Stimulated activated naive CD8-positive, alpha-beta T cell treated with anti-CD3 and anti-CD28 coated beads, Interleukin-15, Interleukin-2, amounts not matched to agents 100 ng/mL and 50 ng/mL, for 24 hours (primary cell): ENCODE measurements around the gene RAD21L1.

Experiments
- H3K27ac Mint-ChIP-seq: one replicate; pipeline ENCODE4 v1.8.0; 2021; ENCODE audit warnings: mild to moderate bottlenecking, mixed read lengths
- H3K27me3 Mint-ChIP-seq: one replicate; pipeline ENCODE4 v1.8.0; 2021; ENCODE audit warnings: mixed read lengths
- H3K36me3 Mint-ChIP-seq: one replicate; pipeline ENCODE4 v1.8.0; 2021; ENCODE audit warnings: low read depth, mixed read lengths
- H3K4me1 Mint-ChIP-seq: one replicate; pipeline ENCODE4 v1.8.0; 2021; ENCODE audit warnings: low read depth, mixed read lengths
- H3K4me3 Mint-ChIP-seq: one replicate; pipeline ENCODE4 v1.8.0; 2021; ENCODE audit warnings: mild to moderate bottlenecking, mixed read lengths
- H3K9me3 Mint-ChIP-seq: one replicate; pipeline ENCODE4 v1.8.0; 2021; ENCODE audit warnings: mixed read lengths

Gene RAD21L1

DNA sequence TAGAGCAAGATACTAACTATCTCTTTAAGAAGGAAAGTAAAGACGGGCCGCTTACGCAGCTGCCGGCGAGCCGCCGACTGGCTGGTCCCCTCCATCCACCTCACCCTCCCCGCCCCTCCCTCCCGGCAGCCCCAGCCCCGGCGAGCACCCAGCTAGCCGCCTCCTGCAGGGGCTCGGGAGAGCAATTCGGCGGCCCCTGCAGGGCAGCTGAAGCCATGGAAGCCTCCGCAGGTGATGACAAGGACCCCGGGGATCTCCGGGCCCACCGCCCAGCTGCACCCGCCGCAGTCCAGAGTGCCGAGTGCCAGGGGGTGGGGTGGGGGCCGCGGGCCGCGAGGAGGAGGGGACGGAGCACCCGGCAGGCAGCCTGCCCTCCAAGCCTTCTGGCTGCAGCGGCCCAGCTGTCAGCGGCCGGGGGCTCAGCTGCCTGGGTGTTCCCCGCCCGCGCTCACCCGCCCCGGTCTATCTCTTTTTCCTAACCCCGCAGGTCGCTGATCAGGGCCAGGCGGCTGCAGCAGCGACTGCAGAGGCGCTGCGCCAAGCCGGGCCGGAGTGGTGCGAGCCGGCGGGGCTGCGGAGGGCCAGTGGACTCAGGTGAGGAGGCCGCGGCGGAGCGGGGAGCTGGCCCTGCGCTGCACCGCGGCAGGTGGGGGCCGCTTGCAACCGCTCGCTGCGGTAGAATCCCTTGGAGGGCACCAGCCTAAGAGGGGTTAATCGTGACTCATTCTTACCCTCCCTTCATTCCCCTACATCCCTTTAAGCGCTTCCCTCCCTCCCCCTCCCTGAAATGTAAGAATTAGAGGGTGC, 40.5 kb downstream of the RAD21L1 start, which contains the start of gene SNPH:
SNPH (plus strand) TSS at position 128 of the 807 bp plus-strand sequence. CDS start 29,946 bp downstream, outside the sequence.
- no peaks in the 10 kb centered on the region for H3K36me3 Mint-ChIP-seq
- H3K9me3 Mint-ChIP-seq = no peaks in the 10 kb centered on the region
- H3K27ac Mint-ChIP-seq = peak within 1 kb of the TSS; percentile 89
- peaks cover 41% of the 10 kb centered on the region for H3K4me1 Mint-ChIP-seq
- H3K27me3 Mint-ChIP-seq = no peaks in the 10 kb centered on the region
- H3K4me3 Mint-ChIP-seq = peak within 1 kb of the TSS; percentile 84

DNA sequence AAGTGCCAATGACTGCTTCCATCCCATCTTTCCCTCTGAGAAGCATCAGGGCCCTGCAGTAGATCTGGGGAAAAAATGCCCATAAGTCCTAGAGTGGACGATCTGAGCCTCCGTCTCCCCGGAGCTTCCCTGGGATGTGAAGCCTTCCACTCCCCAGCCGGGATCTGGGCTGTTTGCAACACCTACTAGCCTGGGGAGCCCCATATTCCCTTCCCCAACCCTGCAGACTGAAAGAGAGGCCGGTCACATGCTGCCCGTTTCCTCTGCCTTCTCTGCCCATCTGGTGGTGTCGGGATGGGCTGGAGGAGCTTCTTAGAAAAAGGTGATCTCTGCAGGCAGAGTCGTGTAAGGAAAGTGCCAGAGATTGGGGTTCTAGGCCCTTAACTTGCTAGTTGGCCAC, 41.3 kb downstream of the RAD21L1 start:
- Mint-ChIP-seq H3K36me3 (no peaks in the 10 kb centered on the region), H3K27me3 (no peaks in the 10 kb centered on the region), H3K4me1 (peaks cover 49% of the 10 kb centered on the region), H3K27ac (peak overlapping the region; percentile 39), H3K4me3 (peak overlapping the region; percentile 65), H3K9me3 (no peaks in the 10 kb centered on the region)

DNA sequence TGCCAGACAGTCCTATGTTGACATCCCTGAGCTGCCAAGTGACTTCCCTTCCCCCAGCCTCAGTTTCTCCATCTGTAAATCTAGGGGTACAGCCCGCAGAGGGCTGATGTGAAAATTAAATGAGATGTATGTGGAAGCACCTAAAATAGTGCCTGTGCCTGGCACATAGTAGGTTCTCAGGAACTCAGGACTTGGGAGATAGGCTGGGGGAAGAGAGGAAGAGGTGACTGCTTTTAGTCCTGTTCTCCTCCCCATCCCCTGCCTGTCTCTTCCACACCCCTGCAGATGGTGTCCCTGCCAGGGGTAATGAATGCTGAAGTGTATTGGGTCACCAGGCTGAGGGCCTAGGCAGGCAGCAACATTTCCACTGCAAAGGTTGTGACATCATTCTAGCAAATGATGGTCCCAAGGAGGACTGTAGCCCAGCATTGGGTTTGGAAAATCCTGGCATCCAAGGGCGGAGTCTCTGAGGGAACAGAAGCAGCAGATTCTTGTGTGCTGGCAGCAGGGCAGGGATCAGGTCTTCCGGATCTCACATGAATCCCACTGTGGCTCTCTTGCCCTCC, 42.0 kb downstream of the RAD21L1 start:
- no peaks in the 10 kb centered on the region for H3K36me3 Mint-ChIP-seq
- H3K9me3 Mint-ChIP-seq = no peaks in the 10 kb centered on the region
- no peaks in the 10 kb centered on the region for H3K27me3 Mint-ChIP-seq
- H3K4me1 Mint-ChIP-seq = peaks cover 53% of the 10 kb centered on the region
- no peak overlapping the region for H3K4me3 Mint-ChIP-seq
- H3K27ac Mint-ChIP-seq = no peak overlapping the region

DNA sequence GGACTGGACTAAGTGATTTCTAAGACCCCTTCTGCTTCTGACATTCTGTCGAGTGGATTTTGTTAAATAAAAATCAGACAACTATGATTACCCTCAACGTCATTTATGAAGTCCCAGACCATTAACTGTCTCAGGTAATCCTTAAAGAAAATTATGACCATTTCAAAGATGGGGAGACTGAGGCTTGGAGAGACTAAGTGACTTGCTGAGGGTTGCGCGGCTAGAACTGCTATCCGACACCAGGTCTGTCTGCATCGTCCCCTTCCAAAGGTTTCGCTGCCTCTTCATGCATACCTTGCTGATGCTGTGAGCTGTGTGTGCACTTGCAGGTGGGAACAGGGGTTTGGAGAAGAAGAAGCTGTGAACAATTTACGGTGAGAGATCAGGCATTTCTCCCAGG, 43.4 kb downstream of the RAD21L1 start:
- H3K27ac Mint-ChIP-seq = no peak overlapping the region
- no peaks in the 10 kb centered on the region for H3K9me3 Mint-ChIP-seq
- peaks cover 46% of the 10 kb centered on the region for H3K4me1 Mint-ChIP-seq
- H3K36me3 Mint-ChIP-seq = no peaks in the 10 kb centered on the region
- H3K27me3 Mint-ChIP-seq = no peaks in the 10 kb centered on the region
- H3K4me3 Mint-ChIP-seq = no peak overlapping the region

DNA sequence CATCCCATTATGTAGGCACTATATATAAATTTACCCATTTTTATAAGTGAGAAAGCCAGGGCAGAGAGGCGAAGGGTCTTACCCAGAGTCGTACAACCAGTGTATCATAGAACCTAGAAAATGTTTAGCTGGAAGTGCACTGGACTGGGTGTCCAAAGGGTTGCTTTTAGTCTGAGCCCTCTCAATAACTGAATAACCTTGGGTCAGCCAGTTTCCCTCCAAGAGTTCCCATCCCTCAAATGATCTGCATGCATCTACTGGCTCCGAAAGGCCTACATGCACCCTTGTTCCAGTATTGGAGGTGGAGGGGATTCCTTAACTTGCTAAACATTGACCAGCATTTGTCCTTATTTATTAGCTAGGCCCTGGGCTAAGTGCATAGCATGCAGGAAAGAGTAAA, 44.0 kb downstream of the RAD21L1 start:
- Mint-ChIP-seq H3K9me3 (no peaks in the 10 kb centered on the region), H3K27ac (no peak overlapping the region), H3K4me1 (peaks cover 40% of the 10 kb centered on the region), H3K27me3 (no peaks in the 10 kb centered on the region), H3K36me3 (no peaks in the 10 kb centered on the region), H3K4me3 (no peak overlapping the region)

DNA sequence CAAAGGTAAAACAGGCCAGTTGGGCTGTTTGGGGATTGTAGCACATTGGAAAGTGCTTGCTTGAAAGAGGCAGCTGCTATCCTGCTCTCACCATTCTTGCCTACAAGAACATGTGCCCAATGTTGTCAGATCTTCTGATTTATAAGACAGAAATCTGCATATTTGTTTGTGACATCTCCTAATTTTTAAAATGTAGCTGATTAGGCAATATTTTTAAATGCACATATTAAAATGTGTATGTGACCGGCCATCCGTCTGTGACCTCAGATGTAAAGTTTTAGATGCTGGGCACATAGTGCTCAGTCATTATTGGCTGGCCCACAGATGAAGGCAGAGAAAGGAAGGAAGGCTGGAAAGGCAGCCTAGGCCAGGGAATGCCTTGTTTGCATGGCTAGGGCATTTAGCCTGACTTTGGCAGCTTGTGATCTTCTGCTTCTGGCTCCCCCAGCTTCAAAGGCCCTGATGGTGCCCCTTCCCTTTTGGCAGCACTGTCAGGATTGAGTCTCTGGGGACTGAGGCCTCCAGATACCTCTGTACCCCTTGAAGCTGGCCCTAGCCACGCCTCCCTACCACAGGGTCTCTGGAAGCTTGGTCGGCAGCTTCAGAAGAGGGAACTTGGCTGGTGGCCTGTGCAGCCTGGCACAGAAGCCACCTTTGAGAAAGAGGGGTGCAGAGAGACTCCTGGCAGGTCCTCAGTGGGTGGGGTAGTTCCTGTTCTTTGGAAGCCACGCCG, 46.7 kb downstream of the RAD21L1 start:
- Mint-ChIP-seq H3K9me3 (no peaks in the 10 kb centered on the region), H3K4me3 (no peak overlapping the region), H3K27ac (no peak overlapping the region), H3K4me1 (peaks cover 21% of the 10 kb centered on the region), H3K27me3 (no peaks in the 10 kb centered on the region), H3K36me3 (no peaks in the 10 kb centered on the region)

DNA sequence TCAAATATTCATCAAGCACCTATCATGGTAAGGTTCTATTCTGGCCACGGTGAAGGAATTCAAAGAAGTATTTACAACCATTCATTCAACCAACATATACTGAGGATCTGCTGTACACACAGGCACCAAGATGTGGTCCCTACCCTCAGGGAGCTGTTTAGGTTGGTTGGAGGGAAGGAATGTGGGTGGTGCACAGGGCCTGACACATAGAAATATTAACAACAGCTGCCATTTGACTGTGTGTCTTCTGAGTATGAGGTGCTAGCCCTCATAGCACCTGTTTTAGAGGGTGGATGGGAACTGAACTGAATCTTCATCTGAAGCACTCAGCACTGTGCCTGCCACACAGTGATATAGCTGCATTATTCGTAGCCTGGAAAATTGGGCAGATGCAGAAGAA, 47.5 kb downstream of the RAD21L1 start:
- Mint-ChIP-seq H3K4me3 (no peak overlapping the region), H3K4me1 (peaks cover 17% of the 10 kb centered on the region), H3K9me3 (no peaks in the 10 kb centered on the region), H3K27ac (no peak overlapping the region), H3K36me3 (no peaks in the 10 kb centered on the region), H3K27me3 (no peaks in the 10 kb centered on the region)

DNA sequence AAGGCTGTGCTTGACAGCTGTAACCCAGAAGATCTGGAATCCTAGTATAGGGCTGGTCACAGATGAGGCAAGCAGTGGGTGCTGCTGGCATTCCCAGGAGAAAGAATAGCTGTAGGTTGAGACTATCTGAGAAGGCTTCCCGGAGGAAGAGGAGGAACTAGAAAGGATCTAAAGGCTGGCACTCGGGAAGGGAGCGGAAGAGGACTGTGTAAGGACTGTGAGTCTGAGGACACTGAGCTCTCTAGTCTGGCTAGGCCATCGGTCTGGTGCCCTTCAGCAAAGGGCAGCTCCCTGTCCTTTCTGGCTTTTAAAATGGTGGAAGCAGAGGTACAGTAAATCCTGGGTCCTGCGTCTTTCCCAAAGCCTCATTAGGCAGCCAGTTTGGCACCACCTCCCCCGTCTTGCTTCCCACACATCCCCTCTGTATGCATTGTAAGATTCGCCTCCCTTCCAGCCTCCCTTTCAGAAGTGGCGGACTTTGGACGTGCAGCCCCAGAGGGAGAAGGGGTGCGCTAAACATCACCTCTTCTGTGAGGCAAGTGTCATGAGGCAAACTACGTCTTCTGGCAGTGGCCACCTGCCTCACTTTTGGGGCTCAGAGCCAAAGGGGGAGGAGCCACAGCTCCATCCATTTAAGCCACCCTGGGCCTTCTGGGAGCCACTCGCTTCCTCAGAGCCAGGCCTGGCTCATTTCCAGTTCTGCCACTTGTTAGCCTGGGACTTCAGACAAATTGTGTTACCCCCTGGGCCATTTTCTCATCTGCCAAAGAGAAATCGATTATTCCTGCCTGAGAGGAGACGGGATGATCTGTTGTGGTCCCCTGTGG, 48.9 kb downstream of the RAD21L1 start:
- Mint-ChIP-seq H3K4me3 (no peak overlapping the region), H3K27ac (no peak overlapping the region), H3K27me3 (no peaks in the 10 kb centered on the region), H3K4me1 (peaks cover 17% of the 10 kb centered on the region), H3K36me3 (no peaks in the 10 kb centered on the region), H3K9me3 (no peaks in the 10 kb centered on the region)

DNA sequence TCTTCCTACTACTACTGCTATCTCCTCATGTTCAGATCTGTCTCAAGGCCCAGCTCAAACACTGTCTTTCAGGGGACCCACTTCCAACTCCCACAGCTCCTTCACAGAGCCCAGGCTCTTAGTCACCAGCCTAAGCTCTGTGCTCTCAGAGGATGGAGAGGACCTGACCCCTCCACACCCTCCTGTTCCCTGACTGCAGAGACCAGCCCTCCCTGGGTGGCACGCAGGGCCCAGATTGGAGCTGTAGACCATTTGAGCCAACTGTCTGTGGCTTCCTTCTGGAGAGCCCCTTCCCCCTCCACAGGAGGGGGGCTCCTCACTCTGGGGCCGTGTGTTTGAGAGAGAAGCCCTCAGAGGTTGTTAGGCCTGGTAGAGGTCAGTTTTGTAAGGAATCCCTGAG, 50.1 kb downstream of the RAD21L1 start:
- Mint-ChIP-seq H3K9me3 (no peaks in the 10 kb centered on the region), H3K27ac (no peak overlapping the region), H3K4me3 (no peak overlapping the region), H3K4me1 (peaks cover 22% of the 10 kb centered on the region), H3K27me3 (no peaks in the 10 kb centered on the region), H3K36me3 (no peaks in the 10 kb centered on the region)

DNA sequence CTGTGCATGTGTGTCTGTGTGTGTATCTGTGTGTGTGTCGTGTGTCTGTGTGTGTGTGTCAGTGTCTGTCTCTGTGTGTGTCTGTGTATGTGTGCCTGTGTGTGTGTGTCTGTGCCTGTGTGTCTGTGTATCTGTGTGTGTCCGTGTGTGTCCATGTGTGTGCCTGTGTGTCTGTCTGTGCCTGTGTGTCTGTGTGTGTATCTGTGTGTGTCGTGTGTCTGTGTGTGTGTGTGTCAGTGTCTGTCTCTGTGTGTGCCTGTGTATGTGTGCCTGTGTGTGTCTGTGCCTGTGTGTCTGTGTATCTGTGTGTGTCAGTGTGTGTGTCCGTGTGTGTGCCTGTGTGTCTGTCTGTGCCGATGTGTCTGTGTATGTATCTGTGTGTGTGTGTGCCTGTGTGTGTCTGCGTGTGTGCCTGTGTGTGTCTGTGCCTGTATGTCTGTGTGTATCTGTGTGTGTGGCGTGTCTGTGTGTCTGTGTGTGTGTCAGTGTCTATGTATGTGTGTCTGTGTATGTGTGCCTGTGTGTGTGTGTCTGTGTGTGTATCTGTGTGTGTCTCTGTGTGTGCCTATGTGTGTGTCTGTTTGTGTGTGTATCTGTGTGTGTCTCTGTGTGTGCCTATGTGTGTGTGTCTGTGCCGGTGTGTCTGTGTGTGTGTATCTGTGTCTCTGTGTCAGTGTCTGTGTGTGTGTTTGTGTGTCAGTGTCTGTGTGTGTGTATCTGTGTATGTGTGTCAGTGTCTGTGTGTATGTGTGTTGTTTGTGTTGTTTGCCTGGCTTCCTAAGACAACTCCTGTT, 51.9 kb downstream of the RAD21L1 start:
- no peak overlapping the region for H3K27ac Mint-ChIP-seq
- H3K27me3 Mint-ChIP-seq = no peaks in the 10 kb centered on the region
- H3K4me1 Mint-ChIP-seq = peaks cover 18% of the 10 kb centered on the region

DNA sequence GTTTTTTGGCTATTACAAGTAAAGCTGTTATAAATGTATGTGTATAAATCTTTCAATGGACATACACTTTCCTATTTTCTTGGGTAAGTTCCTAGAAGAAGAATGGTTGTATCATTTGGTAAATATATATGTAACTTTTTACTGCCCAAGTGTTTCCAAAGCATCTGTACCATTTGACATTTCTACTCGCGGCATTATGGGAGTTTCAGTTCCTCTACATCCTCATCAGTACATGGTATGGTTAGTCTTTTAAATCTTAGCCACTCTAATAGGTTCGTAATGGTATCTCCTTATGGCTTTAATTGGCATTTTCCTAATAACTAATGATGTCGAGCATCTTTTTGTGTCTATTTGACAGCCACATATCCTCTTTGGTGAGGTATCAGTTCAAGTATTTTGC, 53.1 kb downstream of the RAD21L1 start:
- peaks cover 13% of the 10 kb centered on the region for H3K4me1 Mint-ChIP-seq
- no peaks in the 10 kb centered on the region for H3K27me3 Mint-ChIP-seq
- H3K4me3 Mint-ChIP-seq = no peak overlapping the region
- H3K36me3 Mint-ChIP-seq = no peaks in the 10 kb centered on the region
- no peak overlapping the region for H3K27ac Mint-ChIP-seq
- H3K9me3 Mint-ChIP-seq = no peaks in the 10 kb centered on the region

More for the DNA sequence above, 51.9 kb downstream of the RAD21L1 start:
- Mint-ChIP-seq H3K9me3 (no peaks in the 10 kb centered on the region), H3K4me3 (no peak overlapping the region), H3K36me3 (no peaks in the 10 kb centered on the region)

DNA sequence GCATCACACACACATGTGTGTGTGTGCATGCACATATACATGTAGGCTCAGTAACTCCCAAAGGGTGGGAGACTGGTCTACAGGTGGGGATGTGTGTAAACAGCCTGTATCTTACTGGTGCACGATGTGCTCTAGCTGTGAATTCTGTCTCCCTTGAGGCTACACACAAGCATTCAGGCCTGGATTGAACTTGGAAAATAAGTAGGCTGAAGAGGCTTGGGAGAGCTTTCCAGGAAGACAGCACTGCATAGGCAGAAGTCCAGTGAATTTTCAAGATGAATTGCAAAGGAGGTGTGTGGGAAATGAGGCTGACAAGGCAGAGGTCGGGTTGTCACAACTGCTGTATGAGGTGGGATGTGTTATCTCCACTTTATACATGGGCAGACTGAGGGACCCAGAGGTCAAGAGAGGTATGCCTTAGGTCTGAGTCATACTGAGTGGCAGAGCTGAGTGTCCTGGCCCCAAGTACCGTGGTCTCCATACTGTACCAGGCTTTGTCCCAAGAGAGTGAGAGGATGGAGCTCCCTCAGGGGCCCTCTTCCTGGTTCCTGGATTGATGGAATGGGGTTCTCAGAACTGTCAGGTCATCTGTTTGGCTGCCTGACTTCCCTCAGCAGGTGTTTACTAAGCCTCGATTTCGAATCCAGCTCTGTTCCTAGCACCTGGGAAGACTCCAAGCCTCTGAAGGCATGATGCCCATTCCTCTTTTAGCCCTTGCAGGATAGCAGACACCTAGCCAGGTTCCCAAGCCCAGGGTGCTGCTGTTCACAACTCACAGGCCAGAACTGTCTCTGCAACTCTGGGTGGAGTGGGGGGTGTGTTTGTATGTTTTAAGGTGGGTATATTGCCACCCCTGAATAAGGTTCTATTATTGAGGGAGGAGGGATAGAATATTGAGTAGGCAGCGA, 54.6 kb downstream of the RAD21L1 start:
- H3K36me3 Mint-ChIP-seq = no peaks in the 10 kb centered on the region
- H3K4me1 Mint-ChIP-seq = peaks cover 24% of the 10 kb centered on the region
- no peak overlapping the region for H3K4me3 Mint-ChIP-seq
- no peaks in the 10 kb centered on the region for H3K9me3 Mint-ChIP-seq
- H3K27me3 Mint-ChIP-seq = no peaks in the 10 kb centered on the region
- no peak overlapping the region for H3K27ac Mint-ChIP-seq

DNA sequence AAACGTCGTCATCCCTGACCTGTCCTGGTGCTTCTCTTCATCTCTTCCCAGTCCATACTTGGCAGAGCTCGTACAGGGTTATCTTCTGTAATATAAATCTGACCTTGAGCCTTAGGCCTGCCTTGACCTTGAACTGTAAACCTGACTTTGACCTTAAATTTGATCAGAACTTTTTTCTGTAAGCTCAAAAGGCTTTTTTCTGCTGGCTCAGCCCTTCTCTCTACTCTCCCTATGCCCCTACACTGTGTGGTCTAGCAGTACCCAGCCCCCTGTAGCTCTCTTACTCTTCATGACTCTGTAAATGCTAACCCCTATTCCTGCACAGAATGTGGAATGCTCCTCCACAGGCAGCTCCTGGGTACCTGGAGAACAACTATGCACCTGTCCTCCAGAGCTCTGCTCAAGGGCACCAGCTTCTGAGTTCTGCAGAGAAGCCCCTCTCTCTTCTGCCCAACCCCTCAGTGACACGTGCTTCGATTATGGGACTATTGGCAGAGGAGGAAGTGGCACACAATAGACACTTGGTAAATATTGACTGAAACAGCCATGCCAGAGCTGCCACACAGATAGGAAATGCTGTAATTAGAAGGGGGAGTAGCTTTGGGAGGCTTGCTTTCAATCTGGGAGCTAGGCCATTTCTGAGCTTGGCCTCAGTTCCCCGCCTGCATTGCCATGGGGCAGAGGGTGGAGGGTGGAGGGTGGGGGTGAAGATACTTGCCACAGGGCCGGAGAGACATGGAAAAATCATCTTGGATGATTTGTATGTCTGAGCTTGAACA, 55.6 kb downstream of the RAD21L1 start:
- Mint-ChIP-seq H3K9me3 (no peaks in the 10 kb centered on the region), H3K4me3 (no peak overlapping the region), H3K27ac (peak overlapping the region; percentile 29), H3K27me3 (no peaks in the 10 kb centered on the region), H3K4me1 (peaks cover 31% of the 10 kb centered on the region), H3K36me3 (no peaks in the 10 kb centered on the region)
